A549 (cell line): ENCODE data around the gene TMEM144. TPM values are rescaled to one million over a fixed set of nuclear protein-coding genes. Genes with fewer than 3 reads are reported as not detected.

Experiments
- ATAC-seq, 2 experiments: fragments of 200-7000 bp in 1 of 2; fragments of >200 bp in 1 of 2; cut with Nextera tagmentation in 1 of 2; cut with Tn5 transposase in 1 of 2; 3 replicates each; pipeline versions ENCODE4 v1.8.0 to v1.9.1; 2018 to 2020; ENCODE audit warnings: mild to moderate bottlenecking in 1 of 2, moderate library complexity in 1 of 2
- CTCF ChIA-PET: fragments of 300-600 bp; sonication (Branson Sonifier 250); formaldehyde crosslinking; extraction: SDS; loops from one replicate; lab custom pipeline; 2021; ENCODE audit warnings: antibody characterized with exemption, inconsistent platforms; lab: Yijun Ruan, JAX
- POLR2A ChIA-PET: fragments of 350-600 bp; formaldehyde crosslinking; extraction: SDS; loops from one replicate; lab custom pipeline; 2021; ENCODE audit warnings: antibody characterized with exemption, inconsistent platforms; lab: Yijun Ruan, JAX
- DNase-seq, 2 experiments: peaks; one replicate each; pipeline versions ENCODE4 v3.0.0 to v3.0.0-alpha.2; 2011 to 2016; ENCODE audit warnings: low read depth in 1 of 2, low spot score in 1 of 2
- FAIRE-seq: peaks from 2 replicates; lab custom pipeline; 2011; peaks lifted over from hg19 to GRCh38; lab: Jason Lieb, UNC
- H3K27ac ChIP-seq, 2 experiments: fragments of >200 bp; sonication (Bioruptor Twin); formaldehyde crosslinking; 3 replicates each; pipeline ENCODE4 v1.5.1; 2016 to 2017
- H3K4me1 ChIP-seq: fragments of >200 bp; sonication (Bioruptor Twin); formaldehyde crosslinking; 3 replicates; pipeline ENCODE4 v1.6.1; 2016
- H3K4me2 ChIP-seq: fragments of >200 bp; sonication (Bioruptor Twin); formaldehyde crosslinking; 3 replicates; pipeline ENCODE4 v1.6.1; 2016
- H3K4me3 ChIP-seq: fragments of >200 bp; sonication (Bioruptor Twin); formaldehyde crosslinking; 3 replicates; pipeline ENCODE4 v1.5.1; 2016
- H3K9me3 ChIP-seq: fragments of >200 bp; sonication (Bioruptor Twin); formaldehyde crosslinking; 3 replicates; pipeline ENCODE4 v1.6.1; 2016
- BHLHE40 ChIP-seq: IDR thresholded peaks from 2 replicates; pipeline ENCODE4 v1.6.1; 2012; ENCODE audit warnings: low read depth, low read length, inconsistent platforms
- CHD2 ChIP-seq: fragments of 150-350 bp; IDR thresholded peaks from 2 replicates; pipeline ENCODE4 v1.6.1; 2014; ENCODE audit warnings: low read length; ENCODE audit not compliant: partially characterized antibody
- CTCF ChIP-seq: fragments of >200 bp; sonication (Bioruptor Twin); formaldehyde crosslinking; IDR thresholded peaks from 3 replicates; pipeline ENCODE4 v1.5.1; 2016
- EP300 ChIP-seq, 2 experiments: fragments of >200 bp; sonication (Bioruptor Twin); formaldehyde crosslinking; IDR thresholded peaks; 2 replicates in 1 of 2; 3 replicates in 1 of 2; pipeline ENCODE4 v1.6.1; 2016 to 2017
- GATA3 ChIP-seq: IDR thresholded peaks from 2 replicates; pipeline ENCODE4 v1.6.1; 2012; ENCODE audit warnings: borderline replicate concordance
- HOXA7 ChIP-seq: fragments of 250-450 bp; sonication (Bioruptor Pico); IDR thresholded peaks from 2 replicates; pipeline ENCODE4 v1.5.0; 2020; ENCODE audit warnings: mild to moderate bottlenecking, moderate library complexity
- HOXB5 ChIP-seq: fragments of 250-450 bp; sonication (Bioruptor Pico); IDR thresholded peaks from 2 replicates; pipeline ENCODE4 v1.5.0; 2020; ENCODE audit warnings: mild to moderate bottlenecking, moderate library complexity
- MAZ ChIP-seq: fragments of 150-350 bp; IDR thresholded peaks from 2 replicates; pipeline ENCODE4 v1.6.1; 2014; ENCODE audit warnings: antibody characterized with exemption, low read depth, low read length, borderline replicate concordance
- NR3C1 ChIP-seq: fragments of >200 bp; sonication (Bioruptor Twin); formaldehyde crosslinking; IDR thresholded peaks from 3 replicates; pipeline ENCODE4 v1.6.1; 2017
- PBX3 ChIP-seq: IDR thresholded peaks from 2 replicates; pipeline ENCODE4 v1.6.1; 2012
- POLR2AphosphoS2 ChIP-seq: conservative IDR thresholded peaks from 2 replicates; pipeline ENCODE4 v1.6.1; 2012; ENCODE audit warnings: low read length, improper control_type of control experiment, inconsistent platforms
- RAD21 ChIP-seq, 2 experiments: fragments of >200 bp in 1 of 2; sonication (Bioruptor Twin) in 1 of 2; formaldehyde crosslinking in 1 of 2; IDR thresholded peaks in 1 of 2; conservative IDR thresholded peaks in 1 of 2; 2 replicates in 1 of 2; 3 replicates in 1 of 2; pipeline ENCODE4 v1.6.1; 2012 to 2018; ENCODE audit warnings: inconsistent platforms in 1 of 2
- RCOR1 ChIP-seq: fragments of 150-350 bp; IDR thresholded peaks from 2 replicates; pipeline ENCODE4 v1.6.1; 2014; ENCODE audit warnings: antibody characterized with exemption, low read length, low read depth
- REST ChIP-seq: fragments of 200-600 bp; sonication (generic); IDR thresholded peaks from 2 replicates; pipeline ENCODE4 v1.6.1; 2016; ENCODE audit warnings: antibody characterized with exemption, mild to moderate bottlenecking, moderate library complexity
- SMC3 ChIP-seq: fragments of >200 bp; sonication (Bioruptor Twin); formaldehyde crosslinking; IDR thresholded peaks from 3 replicates; pipeline ENCODE4 v1.6.1; 2018; ENCODE audit warnings: inconsistent platforms
- TFCP2L1 ChIP-seq: fragments of 250-450 bp; sonication (Bioruptor Pico); IDR thresholded peaks from 2 replicates; pipeline ENCODE4 v1.5.0; 2021; ENCODE audit warnings: mild to moderate bottlenecking
- WGBS: methylation state at CpG from one replicate; pipeline ENCODE4 v1.1.6; 2017; ENCODE audit errors: missing lambda C conversion rate; 5-methylcytosine and 5-hydroxymethylcytosine counted together
- polyA plus RNA-seq, 4 experiments: library from polyadenylated mRNA; depleted of rRNA in 3 of 4; stranded (reverse); fragments of >200 nt; fragmentation: RNase III in 1 of 4; extraction: RNeasy Plus Mini Kit Qiagen cat#74134 plus additional on column Dnase treatment in 1 of 4; gene quantifications; 2 replicates in 3 of 4; 3 replicates in 1 of 4; pipeline ENCODE4 v1.2.3, GENCODE V29; 2011 to 2017

The TMEM144 gene
- polyA plus RNA-seq, 2 of the 4 experiments (the other 2 are of a cell fraction) = 5.3 to 10.2 TPM

- TF ChIP-seq EP300 (IDR thresholded peaks at IDR 0.05) (no peak), MAZ (no peak), GATA3 (no peak), BHLHE40 (no peak), NR3C1 (no peak), RAD21 (conservative IDR thresholded peaks at IDR 0.05 in 1 of 2, IDR thresholded peaks at IDR 0.05 in 1 of 2) (peak; percentile 51 to 57; a peak in 3 of 5 replicates), CTCF (peak; percentile 45), CHD2 (no peak), SMC3 (peak; percentile 43; the same call in 1 of the 3 replicates), PBX3 (no peak)
- ChIA-PET POLR2A (no interaction called here), CTCF (interaction anchor here (0.6 to 7.2 kb wide), 16 partner anchors 10 to 741 kb away, joined by 3 to 46 read pairs (median 3); no protein-coding TSS in a partner anchor)
- no peak for FAIRE-seq
- Histone ChIP-seq H3K4me1 (peaks cover 7% of the 10 kb centered on the region; the same call in 1 of the 3 replicates), H3K27ac (no peak overlapping the region), H3K4me2 (no peak overlapping the region), H3K9me3 (no peaks in the 10 kb centered on the region), H3K4me3 (no peak overlapping the region)
- DNase-seq = peak; percentile 13 to 41
- 33% methylated on average over 3 of the region's 3 CpGs for WGBS
- ATAC-seq = peak; percentile 62 to 71; a peak in 4 of 6 replicates
Observed at GRCh38 chr4:158255727-158256324, 45.5 kb downstream of the TMEM144 start.

- WGBS = 33% methylated on average over 3 of the region's 3 CpGs
- H3K27ac ChIP-seq = no peak overlapping the region
- DNase-seq (peak in 1 of 2 experiments; percentile 20), ATAC-seq (peak in 1 of 2 experiments; percentile 77; a peak in 3 of 6 replicates), FAIRE-seq (no peak)
- H3K4me3 ChIP-seq = no peak overlapping the region
- H3K4me2 ChIP-seq = peak overlapping the region; percentile 19; the same call in 1 of the 3 replicates
- CTCF ChIA-PET = interaction anchor here (0.8 to 1.8 kb wide), 6 partner anchors 54 to 369 kb away, joined by 3 to 11 read pairs (median 5); no protein-coding TSS in a partner anchor
- peaks cover 12% of the 10 kb centered on the region; the same call in 1 of the 3 replicates for H3K4me1 ChIP-seq
- POLR2A ChIA-PET = no interaction called here
- peak; percentile 92 for TF ChIP-seq SMC3
- no peak for TF ChIP-seq REST
- peak; percentile 74 to 86 for TF ChIP-seq RAD21 (conservative IDR thresholded peaks at IDR 0.05 in 1 of 2, IDR thresholded peaks at IDR 0.05 in 1 of 2)
- TF ChIP-seq HOXA7 (CRISPR knock-in tag) = no peak
- TF ChIP-seq TFCP2L1 (CRISPR knock-in tag) = no peak
- TF ChIP-seq RCOR1 = no peak
- peak; percentile 71 for TF ChIP-seq CTCF
- TF ChIP-seq HOXB5 (CRISPR knock-in tag) = no peak
- no peak for TF ChIP-seq POLR2AphosphoS2
- H3K9me3 ChIP-seq = no peaks in the 10 kb centered on the region
Observed at GRCh38 chr4:158259955-158260575, 49.8 kb downstream of the TMEM144 start.
